HL-60 (cell line): ENCODE data around the gene PPP1R9A.

ENCODE experiments used
- DNase-seq, 2 experiments: peaks; one replicate each; pipeline ENCODE4 v3.0.0-alpha.2; 2010 to 2020; ENCODE audit warnings: low read depth in 1 of 2, low spot score in 1 of 2
- H3K27ac ChIP-seq: fragments of 250-450 bp; sonication (Bioruptor Pico); replicated peaks from 2 replicates; pipeline ENCODE4 v1.5.1; 2020; ENCODE audit warnings: mild to moderate bottlenecking, moderate library complexity
- H3K27me3 ChIP-seq: fragments of 250-450 bp; sonication (Bioruptor Pico); 2 replicates; pipeline ENCODE4 v1.5.1; 2021; ENCODE audit warnings: mild to moderate bottlenecking, moderate library complexity; ENCODE audit not compliant: insufficient read depth, poor library complexity, severe bottlenecking
- H3K4me3 ChIP-seq: replicated peaks from 2 replicates; pipeline ENCODE4 v1.5.1; 2011; ENCODE audit warnings: mild to moderate bottlenecking, control low read depth, low read length; ENCODE audit not compliant: insufficient read depth
- CTCF ChIP-seq: IDR thresholded peaks from one replicate; pipeline ENCODE4 v1.5.1; 2011; ENCODE audit warnings: low read length, control low read depth, inconsistent platforms; ENCODE audit not compliant: insufficient read depth
- GABPA ChIP-seq: IDR thresholded peaks from 2 replicates; pipeline ENCODE4 v1.6.1; 2012; ENCODE audit warnings: low read depth
- POLR2AphosphoS5 ChIP-seq: IDR thresholded peaks from 2 replicates; pipeline ENCODE4 v1.6.1; 2012; ENCODE audit warnings: low read depth
- SPI1 ChIP-seq: IDR thresholded peaks from 2 replicates; pipeline ENCODE4 v1.6.1; 2012; ENCODE audit warnings: low read depth, mild to moderate bottlenecking, borderline replicate concordance
- TF ChIP-seq, protein P1 (sequence below): IDR thresholded peaks from 2 replicates; pipeline ENCODE4 v1.6.1; 2012; ENCODE audit warnings: low read depth; ENCODE audit not compliant: insufficient replicate concordance

The PPP1R9A gene

GRCh38 chr7:95322854-95323253 is 415.5 kb downstream of the PPP1R9A start:
- no peaks in the 10 kb centered on the region for H3K27me3 ChIP-seq
- H3K4me3 ChIP-seq: no peak overlapping the region
- no peak overlapping the region for H3K27ac ChIP-seq
- TF ChIP-seq, protein P1, sequence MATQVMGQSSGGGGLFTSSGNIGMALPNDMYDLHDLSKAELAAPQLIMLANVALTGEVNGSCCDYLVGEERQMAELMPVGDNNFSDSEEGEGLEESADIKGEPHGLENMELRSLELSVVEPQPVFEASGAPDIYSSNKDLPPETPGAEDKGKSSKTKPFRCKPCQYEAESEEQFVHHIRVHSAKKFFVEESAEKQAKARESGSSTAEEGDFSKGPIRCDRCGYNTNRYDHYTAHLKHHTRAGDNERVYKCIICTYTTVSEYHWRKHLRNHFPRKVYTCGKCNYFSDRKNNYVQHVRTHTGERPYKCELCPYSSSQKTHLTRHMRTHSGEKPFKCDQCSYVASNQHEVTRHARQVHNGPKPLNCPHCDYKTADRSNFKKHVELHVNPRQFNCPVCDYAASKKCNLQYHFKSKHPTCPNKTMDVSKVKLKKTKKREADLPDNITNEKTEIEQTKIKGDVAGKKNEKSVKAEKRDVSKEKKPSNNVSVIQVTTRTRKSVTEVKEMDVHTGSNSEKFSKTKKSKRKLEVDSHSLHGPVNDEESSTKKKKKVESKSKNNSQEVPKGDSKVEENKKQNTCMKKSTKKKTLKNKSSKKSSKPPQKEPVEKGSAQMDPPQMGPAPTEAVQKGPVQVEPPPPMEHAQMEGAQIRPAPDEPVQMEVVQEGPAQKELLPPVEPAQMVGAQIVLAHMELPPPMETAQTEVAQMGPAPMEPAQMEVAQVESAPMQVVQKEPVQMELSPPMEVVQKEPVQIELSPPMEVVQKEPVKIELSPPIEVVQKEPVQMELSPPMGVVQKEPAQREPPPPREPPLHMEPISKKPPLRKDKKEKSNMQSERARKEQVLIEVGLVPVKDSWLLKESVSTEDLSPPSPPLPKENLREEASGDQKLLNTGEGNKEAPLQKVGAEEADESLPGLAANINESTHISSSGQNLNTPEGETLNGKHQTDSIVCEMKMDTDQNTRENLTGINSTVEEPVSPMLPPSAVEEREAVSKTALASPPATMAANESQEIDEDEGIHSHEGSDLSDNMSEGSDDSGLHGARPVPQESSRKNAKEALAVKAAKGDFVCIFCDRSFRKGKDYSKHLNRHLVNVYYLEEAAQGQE: no peak
- TF ChIP-seq SPI1 (no peak), CTCF (no peak), POLR2AphosphoS5 (no peak), GABPA (no peak)
- no peak for DNase-seq

GRCh38 chr7:95323410-95324129 is 416.2 kb downstream of the PPP1R9A start:
- TF ChIP-seq, protein P1: no peak
- no peak for TF ChIP-seq CTCF
- TF ChIP-seq GABPA: no peak
- no peak for TF ChIP-seq POLR2AphosphoS5
- no peak for TF ChIP-seq SPI1
- no peak for DNase-seq
- H3K27me3 ChIP-seq: no peaks in the 10 kb centered on the region
- H3K4me3 ChIP-seq: no peak overlapping the region
- no peak overlapping the region for H3K27ac ChIP-seq

DNA sequence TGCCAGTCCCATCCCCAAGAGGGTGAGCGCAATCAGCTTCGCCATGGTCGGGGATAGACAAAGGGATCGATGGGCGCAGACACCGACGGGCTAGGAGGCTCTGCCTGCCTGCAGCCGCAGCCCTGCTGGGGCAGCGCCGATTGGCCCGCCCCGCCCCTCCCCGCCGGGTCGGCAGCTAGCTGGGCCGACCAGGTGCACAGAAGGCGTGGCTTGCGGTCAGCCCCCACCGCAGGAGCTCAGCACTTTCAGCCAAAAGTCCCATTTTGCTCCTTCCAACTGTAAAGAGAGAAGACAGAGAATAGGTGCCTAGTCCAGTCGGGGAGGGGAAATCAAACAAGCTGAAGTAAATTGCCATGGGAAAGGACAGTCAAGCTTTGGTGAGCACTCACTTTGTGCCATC is 417.0 kb downstream of the PPP1R9A start, which contains the start of gene PON1:
Gene PON1, minus strand, starts transcription at position 102 of the 400 bp plus-strand sequence. Its CDS starts 57 bp downstream, at position 45.
- DNase-seq: no peak
- Histone ChIP-seq H3K27me3 (no peaks in the 10 kb centered on the region), H3K4me3 (no peak within 1 kb of the TSS), H3K27ac (no peak within 1 kb of the TSS)
- TF ChIP-seq POLR2AphosphoS5 (no peak), CTCF (no peak), GABPA (no peak)

DNA sequence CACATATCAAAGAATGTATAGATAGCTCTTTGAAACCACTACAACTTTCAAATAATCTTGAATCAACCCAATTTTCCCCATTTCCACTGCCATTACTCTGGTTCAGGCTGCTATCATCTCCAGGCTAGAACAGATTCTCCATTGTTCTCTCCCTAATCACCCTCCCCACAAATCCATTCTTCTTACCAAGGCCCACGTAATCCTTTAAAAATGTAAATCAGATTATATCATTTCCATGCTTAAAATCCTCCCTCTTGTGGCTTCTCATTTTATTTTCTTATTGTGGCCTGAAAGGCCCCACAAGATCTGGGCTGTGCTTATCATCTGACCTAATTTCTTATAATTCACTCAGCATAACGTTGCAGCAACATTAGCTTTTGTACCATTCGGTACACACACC is 420.0 kb downstream of the PPP1R9A start:
- no peak overlapping the region for H3K27ac ChIP-seq
- TF ChIP-seq CTCF (no peak), GABPA (no peak), SPI1 (no peak), POLR2AphosphoS5 (no peak)
- TF ChIP-seq, protein P1: no peak
- no peak for DNase-seq

More for the DNA sequence above, 420.0 kb downstream of the PPP1R9A start:
- Histone ChIP-seq H3K4me3 (no peak overlapping the region), H3K27me3 (no peaks in the 10 kb centered on the region)
